Measurements from ENCODE around the gene MAML2. TPM values are rescaled to one million over a fixed set of nuclear protein-coding genes. Genes with fewer than 3 reads are reported as not detected.
A peak's percentile ranks its signal among the peaks of the same experiment; 100 is the strongest.

MAML2 gene
- total RNA-seq, 5 donors from 2014 or later (not counting 1 experiment from before 2014, with no cell fraction given): 30.4 to 66.7 (median 35.1) TPM

DNA sequence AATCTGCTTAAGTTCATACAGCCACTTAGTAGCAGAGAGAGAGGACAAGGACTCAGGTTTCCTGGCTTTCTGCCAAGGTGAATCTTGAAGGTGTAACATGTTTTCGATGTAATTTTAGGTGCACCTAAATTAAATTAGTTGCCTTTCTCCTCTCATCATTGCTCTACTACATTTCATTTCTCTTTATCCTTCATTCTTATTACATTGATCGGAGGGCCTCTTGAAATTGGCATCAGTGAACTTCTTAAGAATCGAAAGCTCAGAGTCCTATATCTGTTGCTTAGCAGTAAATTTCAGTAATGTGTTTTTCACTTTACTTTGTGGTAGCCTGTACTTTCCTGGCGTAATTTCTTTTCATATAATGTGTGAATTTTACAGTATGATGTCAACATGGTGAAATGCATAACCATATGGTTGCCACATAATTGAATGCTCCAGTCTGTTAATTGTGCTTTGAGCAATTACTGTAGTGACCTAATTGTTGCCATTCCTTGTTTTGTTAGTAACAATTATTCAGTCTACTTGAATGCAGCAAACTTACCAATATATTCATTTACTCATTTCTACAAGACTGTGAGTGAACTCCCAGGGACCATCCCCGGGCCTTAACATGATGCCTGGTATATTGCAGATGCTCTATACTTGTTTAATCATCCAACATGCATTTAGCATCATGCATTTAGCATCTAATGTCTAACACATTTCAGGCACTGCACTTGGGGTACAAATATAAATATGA, 138.1 kb downstream of the MAML2 start:
- Histone ChIP-seq H3K27ac (ENCODE audit: low read length) (peak overlapping the region; percentile 79), H3K36me3 (ENCODE audit: control insufficient read depth in 2 of 2, extremely low read depth in 1 of 2, insufficient read depth in 1 of 2, low read length in 1 of 2) (no peaks in the 10 kb centered on the region), H3K27me3 (replicated peaks in 1 of 2; ENCODE audit: control insufficient read depth in 2 of 2, extremely low read depth in 1 of 2, insufficient read depth in 2 of 2, low read length in 1 of 2) (no peaks in the 10 kb centered on the region), H3K9me3 (no peaks in the 10 kb centered on the region), H3K4me3 (ENCODE audit: control insufficient read depth in 1 of 2, extremely low read depth in 1 of 2, low read length in 1 of 2) (no peak overlapping the region), H3K4me1 (ENCODE audit: control insufficient read depth in 1 of 2, extremely low read depth in 1 of 2, insufficient read depth in 2 of 2, low read length in 2 of 2) (peaks cover 40 to 65% of the 10 kb centered on the region in 2 experiments)
- Mint-ChIP-seq H3K4me1 (peaks cover 85 to 88% (median 87%) of the 10 kb centered on the region in 3 donors), H3K9me3 (no peaks in the 10 kb centered on the region), H3K27ac (peak overlapping the region; percentile 91 to 98), H3K36me3 (peaks cover 5% of the 10 kb centered on the region), H3K4me3 (peak overlapping the region; percentile 40 to 73 (median 54)), H3K27me3 (no peaks in the 10 kb centered on the region)
- 40% methylated on average over 1 of the region's 5 CpGs for WGBS (ENCODE audit: insufficient coverage)
- ATAC-seq (replicated peaks in 1 of 4): peak; percentile 18 to 58 (median 22)
- POLR2A ChIA-PET: interaction anchor here (0.6 to 1.5 kb wide), 4 partner anchors 15 to 193 kb away, joined by 3 read pairs; no protein-coding TSS in a partner anchor
- CTCF ChIA-PET: interaction anchor here in 1 of 2 donors (1.9 kb wide), 1 partner anchor 138 kb away, joined by 14 read pairs; the partner anchor contains the start of gene MAML2
- peak in 18 of 35 experiments; percentile 5 to 78 (median 34) for DNase-seq

DNA sequence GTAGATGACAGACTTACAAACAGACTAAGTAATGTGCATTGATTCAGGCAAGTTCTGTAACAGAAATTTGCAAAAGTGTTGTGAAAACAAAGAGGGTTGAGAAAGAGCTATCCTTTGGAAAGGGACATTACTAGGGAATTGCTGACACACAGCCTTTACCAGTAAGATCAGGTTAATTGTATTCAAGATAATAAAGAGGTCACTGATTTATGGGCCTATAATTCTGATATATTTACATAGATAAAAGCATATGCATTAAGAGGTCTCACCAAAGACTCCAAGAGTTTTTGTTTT, 138.7 kb downstream of the MAML2 start:
- no peak for ATAC-seq (replicated peaks in 1 of 4)
- Histone ChIP-seq H3K27ac (ENCODE audit: low read length) (peak overlapping the region; percentile 79), H3K4me3 (ENCODE audit: control insufficient read depth in 1 of 2, extremely low read depth in 1 of 2, low read length in 1 of 2) (no peak overlapping the region), H3K9me3 (no peaks in the 10 kb centered on the region), H3K27me3 (replicated peaks in 1 of 2; ENCODE audit: control insufficient read depth in 2 of 2, extremely low read depth in 1 of 2, insufficient read depth in 2 of 2, low read length in 1 of 2) (no peaks in the 10 kb centered on the region), H3K36me3 (ENCODE audit: control insufficient read depth in 2 of 2, extremely low read depth in 1 of 2, insufficient read depth in 1 of 2, low read length in 1 of 2) (no peaks in the 10 kb centered on the region), H3K4me1 (ENCODE audit: control insufficient read depth in 1 of 2, extremely low read depth in 1 of 2, insufficient read depth in 2 of 2, low read length in 2 of 2) (peaks cover 38 to 59% of the 10 kb centered on the region in 2 experiments)
- ChIA-PET POLR2A (interaction anchor here (1.0 to 1.1 kb wide), 2 partner anchors 34 to 192 kb away, joined by 3 read pairs; no protein-coding TSS in a partner anchor), CTCF (interaction anchor here in 1 of 2 donors (1.9 kb wide), 1 partner anchor 138 kb away, joined by 14 read pairs; the partner anchor contains the start of gene MAML2)
- Mint-ChIP-seq H3K27me3 (no peaks in the 10 kb centered on the region), H3K36me3 (peaks cover 11% of the 10 kb centered on the region), H3K4me3 (peak overlapping the region in 2 of 3 donors; percentile 37 to 73), H3K27ac (peak overlapping the region; percentile 91 to 98), H3K4me1 (peaks cover 86 to 91% (median 89%) of the 10 kb centered on the region in 3 donors), H3K9me3 (no peaks in the 10 kb centered on the region)
- DNase-seq: no peak

DNA sequence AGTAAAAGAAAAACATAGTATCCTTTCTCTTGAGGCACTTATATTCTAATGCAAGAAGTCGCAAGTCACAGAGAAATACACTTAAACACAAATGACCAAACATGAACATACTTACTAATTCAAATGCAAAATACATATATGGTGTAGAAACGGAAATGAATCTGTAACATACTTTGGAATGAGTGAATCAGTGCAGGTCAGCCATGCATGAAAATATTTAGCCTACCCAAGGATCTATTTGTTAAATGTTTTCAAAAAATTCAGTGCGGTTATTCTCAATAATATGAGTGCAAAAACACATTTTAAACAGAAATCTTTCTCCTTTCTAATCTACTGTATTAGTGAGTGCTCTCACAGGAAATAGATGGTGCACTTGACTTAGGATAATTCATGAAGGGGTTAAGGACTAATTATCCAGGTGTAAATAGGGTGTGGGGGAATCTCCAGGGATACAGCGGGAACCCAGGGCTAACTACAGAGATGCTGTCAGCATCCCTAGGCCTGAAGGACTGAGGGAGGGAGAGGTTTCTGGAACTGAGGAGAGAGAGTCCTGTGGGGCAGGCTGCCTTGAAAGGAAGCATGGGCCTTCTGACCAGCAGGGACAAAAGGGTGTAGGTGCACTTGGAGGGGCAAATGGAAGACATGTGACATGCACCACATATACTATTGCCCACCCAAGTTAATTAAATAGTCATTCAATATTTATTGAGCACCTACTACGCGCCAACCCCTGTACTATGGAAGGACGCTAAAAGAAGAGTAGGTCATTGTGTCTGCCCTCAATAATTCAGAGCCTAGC, 139.2 kb downstream of the MAML2 start:
- no peak for ATAC-seq (replicated peaks in 1 of 4)
- Histone ChIP-seq H3K27ac (ENCODE audit: low read length) (peak overlapping the region; percentile 79), H3K9me3 (no peaks in the 10 kb centered on the region), H3K36me3 (ENCODE audit: control insufficient read depth in 2 of 2, extremely low read depth in 1 of 2, insufficient read depth in 1 of 2, low read length in 1 of 2) (no peaks in the 10 kb centered on the region), H3K4me3 (ENCODE audit: control insufficient read depth in 1 of 2, extremely low read depth in 1 of 2, low read length in 1 of 2) (no peak overlapping the region), H3K4me1 (ENCODE audit: control insufficient read depth in 1 of 2, extremely low read depth in 1 of 2, insufficient read depth in 2 of 2, low read length in 2 of 2) (peaks cover 41 to 54% of the 10 kb centered on the region in 2 experiments), H3K27me3 (replicated peaks in 1 of 2; ENCODE audit: control insufficient read depth in 2 of 2, extremely low read depth in 1 of 2, insufficient read depth in 2 of 2, low read length in 1 of 2) (no peaks in the 10 kb centered on the region)
- POLR2A ChIA-PET: interaction anchor here in 1 of 2 donors (1.1 kb wide), 1 partner anchor 35 kb away, joined by 3 read pairs; no protein-coding TSS in a partner anchor
- no peak for DNase-seq
- H3K9me3 Mint-ChIP-seq: no peaks in the 10 kb centered on the region
- peak overlapping the region in 1 of 3 donors; percentile 73 for H3K4me3 Mint-ChIP-seq
- H3K27me3 Mint-ChIP-seq: no peaks in the 10 kb centered on the region
- CTCF ChIA-PET: no interaction called here
- 92% methylated on average over 2 of the region's 7 CpGs for WGBS (ENCODE audit: insufficient coverage)
- peaks cover 85 to 88% (median 86%) of the 10 kb centered on the region in 3 donors for H3K4me1 Mint-ChIP-seq
- H3K27ac Mint-ChIP-seq: peak overlapping the region; percentile 91 to 98
- peaks cover 12% of the 10 kb centered on the region for H3K36me3 Mint-ChIP-seq

DNA sequence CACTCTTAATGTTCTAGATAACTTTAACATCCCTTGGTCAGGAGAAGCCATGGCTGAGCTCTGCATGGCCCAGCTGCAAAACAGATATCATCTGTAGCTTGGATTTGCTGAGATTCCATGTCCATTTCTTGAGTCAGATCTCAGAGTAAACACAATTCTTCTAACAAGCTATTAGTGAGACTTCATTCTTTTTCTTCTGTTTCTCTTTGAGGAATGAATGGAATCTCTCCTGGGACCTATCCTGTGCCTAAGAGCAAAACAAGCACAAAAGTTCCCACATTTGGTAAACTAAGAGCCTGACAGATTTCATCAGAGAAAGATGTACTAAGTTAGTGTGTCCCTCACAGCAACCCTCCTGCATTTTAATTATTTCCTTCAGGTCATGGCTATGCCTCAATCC, 142.8 kb downstream of the MAML2 start:
- no peak overlapping the region for H3K4me3 ChIP-seq (ENCODE audit: control insufficient read depth in 1 of 2, extremely low read depth in 1 of 2, low read length in 1 of 2)
- DNase-seq (no peak), ATAC-seq (replicated peaks in 1 of 4) (no peak)
- no peaks in the 10 kb centered on the region for H3K27me3 ChIP-seq (replicated peaks in 1 of 2; ENCODE audit: control insufficient read depth in 2 of 2, extremely low read depth in 1 of 2, insufficient read depth in 2 of 2, low read length in 1 of 2)
- peak overlapping the region; percentile 49 for H3K27ac ChIP-seq (ENCODE audit: low read length)
- H3K27ac Mint-ChIP-seq: peak overlapping the region; percentile 86 to 89
- peaks cover 21 to 28% of the 10 kb centered on the region in 2 experiments for H3K4me1 ChIP-seq (ENCODE audit: control insufficient read depth in 1 of 2, extremely low read depth in 1 of 2, insufficient read depth in 2 of 2, low read length in 2 of 2)
- H3K36me3 ChIP-seq (ENCODE audit: control insufficient read depth in 2 of 2, extremely low read depth in 1 of 2, insufficient read depth in 1 of 2, low read length in 1 of 2): no peaks in the 10 kb centered on the region
- H3K27me3 Mint-ChIP-seq: no peaks in the 10 kb centered on the region
- CTCF ChIA-PET: interaction anchor here (0.6 to 1.7 kb wide), 4 partner anchors 15 to 351 kb away, joined by 3 to 5 read pairs (median 3); partner anchors contain the start of gene MAML2 (in 1 of the 2)
- peaks cover 82 to 88% (median 83%) of the 10 kb centered on the region in 3 donors for H3K4me1 Mint-ChIP-seq
- peaks cover 36% of the 10 kb centered on the region for H3K36me3 Mint-ChIP-seq
- H3K4me3 Mint-ChIP-seq: no peak overlapping the region
- POLR2A ChIA-PET: interaction anchor here (0.6 to 1.2 kb wide), 2 partner anchors 26 to 55 kb away, joined by 3 read pairs; no protein-coding TSS in a partner anchor
- no peaks in the 10 kb centered on the region for H3K9me3 ChIP-seq
- H3K9me3 Mint-ChIP-seq: no peaks in the 10 kb centered on the region

DNA sequence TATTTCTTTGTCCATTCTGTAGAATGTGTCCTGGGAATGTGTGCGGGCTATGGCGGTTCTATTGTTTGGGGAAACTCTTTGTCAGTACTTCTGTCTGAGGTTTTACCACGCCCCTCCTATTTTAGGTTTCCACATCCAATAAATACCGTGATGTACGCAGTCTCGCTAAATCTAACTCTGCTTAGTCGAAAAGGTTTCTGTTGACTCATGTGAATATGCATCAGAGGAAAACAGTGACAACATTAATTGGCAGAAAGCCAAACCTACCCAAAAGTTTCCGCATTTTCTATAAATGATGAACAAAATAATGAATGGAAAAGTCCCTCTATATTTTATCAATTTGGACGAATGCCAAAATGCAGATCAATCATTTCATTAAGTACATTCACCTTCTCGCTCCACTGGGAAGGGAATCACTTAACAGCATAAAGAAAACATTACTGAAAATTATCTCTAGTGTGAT, 143.4 kb downstream of the MAML2 start:
- peak in 5 of 35 experiments; percentile 1 to 79 (median 31) for DNase-seq
- no peaks in the 10 kb centered on the region for H3K9me3 Mint-ChIP-seq
- Histone ChIP-seq H3K9me3 (no peaks in the 10 kb centered on the region), H3K36me3 (ENCODE audit: control insufficient read depth in 2 of 2, extremely low read depth in 1 of 2, insufficient read depth in 1 of 2, low read length in 1 of 2) (no peaks in the 10 kb centered on the region), H3K27ac (ENCODE audit: low read length) (peak overlapping the region; percentile 49), H3K4me3 (ENCODE audit: control insufficient read depth in 1 of 2, extremely low read depth in 1 of 2, low read length in 1 of 2) (peak overlapping the region in 1 of 2 donors; percentile 11), H3K27me3 (replicated peaks in 1 of 2; ENCODE audit: control insufficient read depth in 2 of 2, extremely low read depth in 1 of 2, insufficient read depth in 2 of 2, low read length in 1 of 2) (no peaks in the 10 kb centered on the region), H3K4me1 (ENCODE audit: control insufficient read depth in 1 of 2, extremely low read depth in 1 of 2, insufficient read depth in 2 of 2, low read length in 2 of 2) (peaks cover 18 to 25% of the 10 kb centered on the region in 2 experiments)
- H3K36me3 Mint-ChIP-seq: peaks cover 36% of the 10 kb centered on the region
- H3K27ac Mint-ChIP-seq: peak overlapping the region; percentile 86 to 89
- CTCF ChIA-PET: interaction anchor here (0.6 to 0.7 kb wide), 2 partner anchors 10 to 59 kb away, joined by 3 to 9 read pairs; no protein-coding TSS in a partner anchor
- H3K4me1 Mint-ChIP-seq: peaks cover 82 to 88% (median 83%) of the 10 kb centered on the region in 3 donors
- no CpG with 5 or more reads among the region's 10 CpGs for WGBS (ENCODE audit: insufficient coverage)
- POLR2A ChIA-PET: interaction anchor here in 1 of 2 donors (1.2 kb wide), 1 partner anchor 27 kb away, joined by 3 read pairs; no protein-coding TSS in a partner anchor
- H3K4me3 Mint-ChIP-seq: peak overlapping the region; percentile 48 to 65 (median 60)
- H3K27me3 Mint-ChIP-seq: no peaks in the 10 kb centered on the region
- ATAC-seq (replicated peaks in 1 of 4): peak; percentile 61 to 85 (median 79)
